ENCODE measurements around the gene ABTB2. TPM values are rescaled to one million over a fixed set of nuclear protein-coding genes. Genes with fewer than 3 reads are reported as not detected.

Gene ABTB2
- total RNA-seq, 2 experiments from 2014 or later: 2.4 to 2.5 TPM

DNA sequence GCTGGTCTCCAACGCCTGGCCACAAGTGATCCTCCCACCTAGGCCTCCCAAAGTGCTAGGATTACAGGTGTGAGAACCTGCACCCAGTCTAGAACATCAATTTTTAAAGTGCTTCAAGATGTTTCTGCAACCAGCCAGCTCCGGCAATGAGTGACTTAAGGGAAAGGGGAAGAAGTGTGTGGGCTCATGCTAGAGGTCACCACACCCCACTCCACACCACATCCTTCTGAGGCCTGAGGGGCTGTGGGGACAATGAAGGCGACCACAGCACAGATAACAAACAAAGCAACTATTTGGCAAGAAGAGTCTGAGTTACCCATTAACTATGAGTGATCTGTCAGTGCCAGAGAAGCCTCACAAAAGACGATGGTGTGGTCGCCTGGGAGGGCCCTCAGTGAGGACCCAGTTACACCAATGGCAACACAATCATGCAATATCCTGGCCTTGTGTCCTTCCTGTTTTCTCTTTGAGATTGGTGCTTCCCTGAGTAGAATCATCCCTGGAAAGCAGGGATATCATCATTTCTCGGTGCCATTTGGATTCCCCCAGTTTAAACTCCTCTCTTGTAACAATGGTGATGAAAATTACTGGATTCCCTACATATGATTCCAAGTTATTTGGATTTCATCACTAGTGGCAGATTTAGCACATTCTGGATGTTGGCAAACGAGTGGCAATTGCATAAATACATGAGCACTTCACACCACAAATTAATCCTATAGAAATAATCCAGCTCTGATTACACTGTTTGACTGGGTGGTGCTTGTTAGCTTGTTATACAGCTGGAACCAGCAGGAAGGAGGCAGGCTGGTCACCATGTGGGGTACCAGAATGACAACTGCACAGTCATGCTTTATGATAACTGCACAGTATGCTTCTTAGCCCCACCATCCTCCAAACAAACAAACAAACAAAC is 18.4 kb downstream of the ABTB2 start:
- no peak overlapping the region for H3K27ac Mint-ChIP-seq
- no peak overlapping the region for H3K4me3 Mint-ChIP-seq
- ChIA-PET POLR2A (no interaction called here), CTCF (interaction anchor here (1.4 kb wide), 1 partner anchor 17 kb away, joined by 4 read pairs; no protein-coding TSS in a partner anchor)
- TF ChIP-seq CTCF (IDR thresholded peaks at IDR 0.05): no peak
- no peaks in the 10 kb centered on the region for H3K36me3 Mint-ChIP-seq (ENCODE audit: low read depth)
- peak; percentile 13 for DNase-seq
- ATAC-seq: peak; percentile 34
- peaks cover 12% of the 10 kb centered on the region for H3K4me1 Mint-ChIP-seq (ENCODE audit: low read depth)
- H3K9me3 Mint-ChIP-seq: no peaks in the 10 kb centered on the region
- intact Hi-C loops (cut with micrococcal nuclease): no loop called here
- H3K27me3 Mint-ChIP-seq: no peaks in the 10 kb centered on the region

GRCh38 chr11:34337016-34337415 is 20.8 kb downstream of the ABTB2 start:
- intact Hi-C loops (cut with micrococcal nuclease): no loop called here
- ATAC-seq (no peak), DNase-seq (no peak)
- Mint-ChIP-seq H3K4me1 (ENCODE audit: low read depth) (peaks cover 12% of the 10 kb centered on the region), H3K4me3 (no peak overlapping the region), H3K27ac (no peak overlapping the region), H3K36me3 (ENCODE audit: low read depth) (no peaks in the 10 kb centered on the region), H3K9me3 (no peaks in the 10 kb centered on the region), H3K27me3 (no peaks in the 10 kb centered on the region)
- no peak for TF ChIP-seq CTCF (IDR thresholded peaks at IDR 0.05)
- ChIA-PET POLR2A (no interaction called here), CTCF (interaction anchor here (0.9 to 1.1 kb wide), 2 partner anchors 162 to 349 kb away, joined by 3 read pairs; no protein-coding TSS in a partner anchor)

- no peaks in the 10 kb centered on the region for H3K36me3 Mint-ChIP-seq (ENCODE audit: low read depth)
- intact Hi-C loops (cut with micrococcal nuclease): no loop called here
Measured at GRCh38 chr11:34335801-34336200, 22.0 kb downstream of the ABTB2 start.

GRCh38 chr11:34335331-34335730 is 22.5 kb downstream of the ABTB2 start:
- no peaks in the 10 kb centered on the region for H3K27me3 Mint-ChIP-seq
- no peak for TF ChIP-seq CTCF (IDR thresholded peaks at IDR 0.05)
- H3K27ac Mint-ChIP-seq: no peak overlapping the region
- DNase-seq: no peak
- peak; percentile 51 for ATAC-seq
- POLR2A ChIA-PET: no interaction called here
- no peaks in the 10 kb centered on the region for H3K9me3 Mint-ChIP-seq
- peaks cover 12% of the 10 kb centered on the region for H3K4me1 Mint-ChIP-seq (ENCODE audit: low read depth)
- intact Hi-C loops (cut with micrococcal nuclease): no loop called here
- no peak overlapping the region for H3K4me3 Mint-ChIP-seq
- CTCF ChIA-PET: interaction anchor here (1.3 to 1.4 kb wide), 2 partner anchors 12 to 90 kb away, joined by 3 read pairs; no protein-coding TSS in a partner anchor
- no peaks in the 10 kb centered on the region for H3K36me3 Mint-ChIP-seq (ENCODE audit: low read depth)

More at GRCh38 chr11:34335801-34336200, 22.0 kb downstream of the ABTB2 start:
- H3K27me3 Mint-ChIP-seq: no peaks in the 10 kb centered on the region
- POLR2A ChIA-PET: no interaction called here
- no peak for TF ChIP-seq CTCF (IDR thresholded peaks at IDR 0.05)
- no peak overlapping the region for H3K27ac Mint-ChIP-seq
- peaks cover 12% of the 10 kb centered on the region for H3K4me1 Mint-ChIP-seq (ENCODE audit: low read depth)
- ATAC-seq (no peak), DNase-seq (no peak)
- H3K4me3 Mint-ChIP-seq: no peak overlapping the region
- no peaks in the 10 kb centered on the region for H3K9me3 Mint-ChIP-seq
- CTCF ChIA-PET: interaction anchor here (0.9 to 1.4 kb wide), 3 partner anchors 12 to 347 kb away, joined by 3 read pairs; no protein-coding TSS in a partner anchor

- Mint-ChIP-seq H3K27me3 (no peaks in the 10 kb centered on the region), H3K9me3 (no peaks in the 10 kb centered on the region), H3K36me3 (ENCODE audit: low read depth) (no peaks in the 10 kb centered on the region), H3K4me1 (ENCODE audit: low read depth) (peaks cover 12% of the 10 kb centered on the region), H3K27ac (no peak overlapping the region), H3K4me3 (no peak overlapping the region)
- DNase-seq (no peak), ATAC-seq (no peak)
- CTCF ChIA-PET: interaction anchor here (1.3 to 2.6 kb wide), 2 partner anchors 8 to 159 kb away, joined by 3 to 7 read pairs; no protein-coding TSS in a partner anchor
- POLR2A ChIA-PET: no interaction called here
- no peak for TF ChIP-seq CTCF (IDR thresholded peaks at IDR 0.05)
- intact Hi-C loops (cut with micrococcal nuclease): no loop called here
Measured at GRCh38 chr11:34333787-34334186, 24.0 kb downstream of the ABTB2 start.

Data from activated CD8-positive, alpha-beta T cell treated with anti-CD3 and anti-CD28 coated beads for 36 hours (primary cell).